ENCODE measurements around the gene THOC6.
A peak's percentile ranks its signal among the peaks of the same experiment; 100 is the strongest.

THOC6 gene

DNA sequence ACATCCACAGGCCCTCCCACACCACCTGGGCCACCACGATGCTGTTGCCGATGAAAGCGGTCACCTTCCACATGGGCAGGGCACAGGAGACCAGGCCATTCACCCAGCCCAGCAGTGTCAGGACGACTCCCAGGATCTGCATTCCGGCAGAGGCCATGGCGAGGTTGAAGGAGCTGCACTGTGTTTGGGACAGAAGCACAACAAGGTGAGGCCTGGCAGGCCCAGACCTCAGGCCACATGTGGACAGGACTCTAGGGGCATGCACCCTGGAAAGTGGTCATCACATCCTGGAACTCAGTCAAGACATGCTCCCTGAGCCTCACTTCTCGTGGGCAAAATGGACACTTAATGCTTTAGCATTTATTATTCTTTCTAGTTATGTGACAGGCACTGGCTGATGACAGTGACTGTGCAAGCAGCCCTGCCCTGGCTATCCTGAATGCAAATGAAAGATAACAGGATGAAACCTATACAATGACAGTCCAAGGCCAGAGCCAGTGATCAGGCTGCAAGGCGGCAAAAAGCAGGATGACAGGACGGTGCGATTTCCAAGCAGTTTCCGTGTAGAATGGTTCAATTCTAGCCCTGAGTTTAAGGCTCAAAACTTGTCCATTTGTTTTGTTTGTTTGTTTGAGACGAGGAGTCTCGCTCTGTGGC, 7.8 kb upstream of the THOC6 start:
- no peak for DNase-seq (ENCODE audit: low read depth in 2 of 2)

DNA sequence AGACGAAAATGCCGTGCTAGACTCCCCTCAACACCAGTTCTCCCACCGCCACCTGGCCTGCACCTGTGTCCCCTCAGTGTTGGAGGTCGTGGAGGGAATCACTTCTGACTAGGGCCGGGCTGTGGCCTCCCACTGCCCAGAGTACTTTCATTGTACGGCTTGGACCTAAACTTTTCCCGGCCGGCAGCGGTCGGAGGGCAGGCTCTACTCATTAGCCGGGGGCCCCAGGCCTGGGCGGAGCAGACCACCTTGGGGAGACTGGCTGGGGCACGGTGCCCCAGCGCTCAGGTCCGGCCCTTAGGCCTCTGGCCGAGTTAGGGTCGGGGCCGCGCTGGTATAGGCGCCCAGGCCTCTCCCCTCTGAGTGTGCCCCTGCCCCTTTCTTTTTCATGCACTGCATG, 6.5 kb upstream of the THOC6 start:
- DNase-seq (ENCODE audit: low read depth in 2 of 2), result no peak

DNA sequence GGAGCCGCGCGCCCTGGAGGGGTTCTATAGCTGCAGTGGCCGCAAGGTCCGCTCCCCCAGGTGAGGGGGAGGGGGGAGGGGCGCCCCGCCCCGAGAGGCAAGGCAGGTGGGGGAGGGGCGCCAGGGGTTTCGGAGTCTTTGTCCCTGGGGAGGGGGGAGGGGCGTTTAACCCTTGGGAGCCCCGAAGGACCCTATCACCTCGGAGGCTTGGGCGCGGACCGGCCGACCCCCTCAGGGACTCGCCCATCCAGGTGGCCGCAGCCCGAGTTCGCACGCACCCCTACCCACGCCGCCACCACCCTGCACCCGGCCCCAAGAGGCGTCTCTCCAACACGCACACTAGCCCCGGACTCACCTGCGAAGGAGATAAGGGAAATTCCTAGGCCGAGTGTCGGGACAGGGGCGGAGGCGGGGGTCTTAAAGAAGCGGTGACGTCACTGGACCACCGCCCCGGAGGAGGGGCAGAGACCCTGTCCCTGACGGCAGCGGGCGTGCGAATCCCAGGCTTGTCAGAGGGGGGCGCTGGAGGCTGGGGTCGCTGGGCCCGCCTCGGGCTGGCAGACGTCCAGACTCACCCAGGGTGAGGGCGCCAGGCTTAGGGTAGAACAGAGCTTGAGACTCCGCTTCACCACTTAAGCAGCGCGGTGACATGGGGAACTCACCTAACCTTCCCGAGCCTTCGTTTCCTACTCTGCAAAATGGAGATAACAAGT, 5.9 kb upstream of the THOC6 start, which contains the start of gene CLDN6:
Gene CLDN6 (minus strand): TSS at position 390 of the 713 bp plus-strand sequence. CDS start 2,162 bp downstream, outside the sequence.
- DNase-seq (ENCODE audit: low read depth in 2 of 2), result no peak

DNA sequence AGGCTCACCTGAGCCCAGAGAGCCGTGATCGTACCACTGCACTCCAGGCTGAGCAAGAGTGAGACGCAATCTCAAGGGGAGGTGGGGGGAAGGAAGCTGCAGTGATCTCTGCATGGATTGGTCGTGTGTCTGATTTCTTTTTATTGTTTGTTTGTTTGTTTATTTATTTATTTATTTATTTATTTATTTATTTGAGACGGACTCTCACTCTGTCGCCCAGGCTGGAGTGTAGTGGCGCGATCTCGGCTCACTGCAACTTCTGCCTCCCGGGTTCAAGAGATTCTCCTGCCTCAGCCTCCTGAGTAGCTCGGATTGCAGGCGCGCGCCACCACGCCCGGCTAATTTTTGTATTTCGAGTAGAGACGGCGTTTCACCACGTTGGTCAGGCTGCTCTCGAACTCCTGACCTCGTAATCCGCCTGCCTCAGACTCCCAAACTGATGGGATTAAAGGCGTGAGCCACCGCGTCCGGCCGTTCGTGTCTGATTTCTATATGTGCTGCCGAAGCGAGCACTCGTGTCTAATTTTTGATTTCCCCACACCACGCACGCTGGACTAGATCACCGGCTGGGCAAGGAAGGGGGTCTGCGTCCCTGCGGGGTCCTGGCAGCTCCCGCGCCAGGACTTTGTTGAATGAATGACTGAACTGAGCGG, 4.1 kb upstream of the THOC6 start:
- no peak for DNase-seq (ENCODE audit: low read depth in 2 of 2)

DNA sequence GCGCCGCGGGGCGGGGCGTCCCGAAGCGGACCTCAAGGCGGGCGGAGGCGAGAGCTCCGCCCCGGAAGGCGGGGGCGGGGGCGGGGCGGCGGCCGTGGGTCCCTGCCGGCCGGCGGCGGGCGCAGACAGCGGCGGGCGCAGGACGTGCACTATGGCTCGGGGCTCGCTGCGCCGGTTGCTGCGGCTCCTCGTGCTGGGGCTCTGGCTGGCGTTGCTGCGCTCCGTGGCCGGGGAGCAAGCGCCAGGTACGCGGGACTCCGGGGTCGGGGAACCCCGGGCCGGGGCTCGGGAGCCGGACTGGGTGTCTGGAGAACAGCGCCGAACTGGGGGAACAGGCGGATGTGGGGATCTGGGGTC, 3.6 kb upstream of the THOC6 start, which contains the start of gene TNFRSF12A:
Gene TNFRSF12A (plus strand): TSS at position 122 of the 357 bp plus-strand sequence. CDS start 30 bp downstream, at position 152.
- peak in 1 of 2 donors; percentile 45 for DNase-seq (ENCODE audit: low read depth in 2 of 2)

DNA sequence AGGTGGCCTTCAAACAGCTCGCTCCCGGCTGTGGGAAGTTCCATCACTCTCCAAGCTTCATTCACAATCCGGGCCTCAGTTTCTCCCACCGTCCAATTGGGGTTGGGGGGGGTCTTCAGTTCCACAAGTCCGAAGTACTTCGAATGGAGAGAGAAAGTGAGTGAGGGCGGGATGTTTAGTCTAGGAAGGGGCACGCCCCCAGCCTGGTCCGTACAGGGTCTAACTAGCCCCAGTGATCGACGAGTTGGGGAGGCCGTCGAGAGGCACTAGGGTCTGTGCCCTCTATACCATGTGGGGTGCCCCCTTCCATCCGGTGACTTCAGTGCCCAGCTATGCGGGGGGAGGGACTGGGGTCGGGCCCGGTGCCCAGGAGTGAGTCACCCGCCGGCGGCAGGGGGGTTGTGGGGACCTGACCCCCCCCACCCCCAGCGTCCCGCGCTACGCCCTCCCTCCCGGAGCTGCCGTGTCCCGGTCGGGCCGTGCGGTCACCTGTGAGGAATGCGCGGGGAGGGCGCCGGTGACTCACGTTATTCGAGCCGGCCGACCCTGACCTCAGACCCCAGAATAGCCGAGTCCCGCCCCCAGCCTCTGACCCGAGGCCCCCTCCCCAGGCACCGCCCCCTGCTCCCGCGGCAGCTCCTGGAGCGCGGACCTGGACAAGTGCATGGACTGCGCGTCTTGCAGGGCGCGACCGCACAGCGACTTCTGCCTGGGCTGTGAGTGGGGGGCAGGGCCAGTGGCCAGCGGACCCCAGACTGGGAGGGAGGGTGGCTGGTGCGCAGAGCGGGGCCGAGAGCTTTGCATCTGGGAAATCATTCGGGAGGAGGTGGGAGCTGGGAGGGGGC, 3.0 kb upstream of the THOC6 start:
- DNase-seq (ENCODE audit: low read depth in 2 of 2), result peak; percentile 46 to 53

DNA sequence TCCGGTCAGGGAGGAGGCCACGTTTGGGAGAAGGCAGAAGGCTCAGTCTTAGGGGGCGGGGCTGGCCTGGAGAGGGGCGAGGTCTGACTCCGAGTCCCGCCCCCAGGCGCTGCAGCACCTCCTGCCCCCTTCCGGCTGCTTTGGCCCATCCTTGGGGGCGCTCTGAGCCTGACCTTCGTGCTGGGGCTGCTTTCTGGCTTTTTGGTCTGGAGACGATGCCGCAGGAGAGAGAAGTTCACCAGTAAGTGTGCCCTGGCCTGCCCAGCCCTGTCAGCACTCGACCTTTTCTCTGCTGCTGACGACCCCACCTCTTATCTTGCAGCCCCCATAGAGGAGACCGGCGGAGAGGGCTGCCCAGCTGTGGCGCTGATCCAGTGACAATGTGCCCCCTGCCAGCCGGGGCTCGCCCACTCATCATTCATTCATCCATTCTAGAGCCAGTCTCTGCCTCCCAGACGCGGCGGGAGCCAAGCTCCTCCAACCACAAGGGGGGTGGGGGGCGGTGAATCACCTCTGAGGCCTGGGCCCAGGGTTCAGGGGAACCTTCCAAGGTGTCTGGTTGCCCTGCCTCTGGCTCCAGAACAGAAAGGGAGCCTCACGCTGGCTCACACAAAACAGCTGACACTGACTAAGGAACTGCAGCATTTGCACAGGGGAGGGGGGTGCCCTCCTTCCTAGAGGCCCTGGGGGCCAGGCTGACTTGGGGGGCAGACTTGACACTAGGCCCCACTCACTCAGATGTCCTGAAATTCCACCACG, 2.2 kb upstream of the THOC6 start:
- peak; percentile 50 to 57 for DNase-seq (ENCODE audit: low read depth in 2 of 2)

DNA sequence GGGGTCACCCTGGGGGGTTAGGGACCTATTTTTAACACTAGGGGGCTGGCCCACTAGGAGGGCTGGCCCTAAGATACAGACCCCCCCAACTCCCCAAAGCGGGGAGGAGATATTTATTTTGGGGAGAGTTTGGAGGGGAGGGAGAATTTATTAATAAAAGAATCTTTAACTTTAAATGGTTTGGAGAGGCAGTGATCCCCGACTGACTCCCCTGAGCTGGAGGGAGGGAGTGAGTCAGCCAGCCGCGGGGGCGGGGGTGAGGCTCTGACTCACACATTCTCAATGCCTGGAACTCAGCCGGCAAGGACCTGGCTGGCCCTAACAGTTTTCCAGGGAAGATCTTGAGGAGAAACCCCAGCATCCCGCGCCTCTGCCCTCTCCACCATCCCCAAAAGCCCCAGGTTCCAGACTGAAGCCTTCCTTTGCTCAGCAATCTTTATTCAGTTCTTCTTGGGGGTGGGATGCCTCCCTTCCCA, 1.6 kb upstream of the THOC6 start:
- DNase-seq (ENCODE audit: low read depth in 2 of 2), result peak; percentile 65 to 75

DNA sequence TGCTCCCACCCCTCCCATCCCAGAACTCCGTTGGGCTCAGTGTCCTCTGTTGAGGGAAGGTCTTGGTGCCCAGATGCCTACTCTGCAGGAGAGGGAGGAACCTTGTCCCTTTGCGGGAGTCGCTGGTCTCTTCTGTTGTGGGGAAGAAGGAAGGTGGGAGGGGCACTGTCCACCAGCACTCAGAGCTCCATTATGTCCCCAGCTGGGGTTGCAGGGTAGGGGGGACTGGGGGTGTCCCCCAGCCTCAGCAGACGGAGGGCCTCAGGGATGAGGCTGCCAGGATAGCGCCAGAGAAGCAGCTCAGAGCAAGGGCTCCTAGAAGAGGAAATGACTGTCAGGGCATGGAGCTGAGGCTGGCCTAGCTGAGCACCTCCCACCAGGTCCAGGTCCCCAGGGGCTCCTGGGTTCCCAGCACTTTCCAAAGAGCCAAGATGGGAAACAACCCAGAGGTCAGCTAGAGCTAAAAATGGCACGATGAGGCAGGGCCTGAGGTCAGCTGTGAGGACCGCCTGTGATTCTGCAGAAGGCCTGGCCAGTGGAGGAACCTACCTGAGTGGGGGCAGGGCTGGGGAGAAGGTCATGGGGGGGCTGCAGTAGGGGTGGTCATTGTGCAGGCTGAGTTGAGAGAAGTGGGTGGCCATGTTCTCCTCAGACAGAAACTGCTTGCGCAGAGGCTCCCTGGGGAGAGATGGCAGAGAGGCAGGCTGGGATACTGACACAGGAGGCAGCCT, 986 bp upstream of the THOC6 start:
- DNase-seq (ENCODE audit: low read depth in 2 of 2), result no peak

DNA sequence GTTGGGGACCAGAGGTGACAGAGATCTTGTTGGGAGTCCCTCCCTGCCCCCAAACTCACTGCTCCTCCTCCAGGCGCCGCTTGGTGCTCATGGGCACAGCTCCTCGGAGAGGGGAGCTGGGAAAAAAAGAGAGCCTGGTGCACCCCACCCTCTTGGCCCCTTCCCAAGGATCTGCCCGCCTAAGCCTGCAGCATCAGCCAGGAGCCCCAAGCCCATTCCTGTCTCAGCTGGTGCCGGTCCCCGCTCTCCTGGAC, 493 bp upstream of the THOC6 start:
- DNase-seq (ENCODE audit: low read depth in 2 of 2), result no peak

DNA sequence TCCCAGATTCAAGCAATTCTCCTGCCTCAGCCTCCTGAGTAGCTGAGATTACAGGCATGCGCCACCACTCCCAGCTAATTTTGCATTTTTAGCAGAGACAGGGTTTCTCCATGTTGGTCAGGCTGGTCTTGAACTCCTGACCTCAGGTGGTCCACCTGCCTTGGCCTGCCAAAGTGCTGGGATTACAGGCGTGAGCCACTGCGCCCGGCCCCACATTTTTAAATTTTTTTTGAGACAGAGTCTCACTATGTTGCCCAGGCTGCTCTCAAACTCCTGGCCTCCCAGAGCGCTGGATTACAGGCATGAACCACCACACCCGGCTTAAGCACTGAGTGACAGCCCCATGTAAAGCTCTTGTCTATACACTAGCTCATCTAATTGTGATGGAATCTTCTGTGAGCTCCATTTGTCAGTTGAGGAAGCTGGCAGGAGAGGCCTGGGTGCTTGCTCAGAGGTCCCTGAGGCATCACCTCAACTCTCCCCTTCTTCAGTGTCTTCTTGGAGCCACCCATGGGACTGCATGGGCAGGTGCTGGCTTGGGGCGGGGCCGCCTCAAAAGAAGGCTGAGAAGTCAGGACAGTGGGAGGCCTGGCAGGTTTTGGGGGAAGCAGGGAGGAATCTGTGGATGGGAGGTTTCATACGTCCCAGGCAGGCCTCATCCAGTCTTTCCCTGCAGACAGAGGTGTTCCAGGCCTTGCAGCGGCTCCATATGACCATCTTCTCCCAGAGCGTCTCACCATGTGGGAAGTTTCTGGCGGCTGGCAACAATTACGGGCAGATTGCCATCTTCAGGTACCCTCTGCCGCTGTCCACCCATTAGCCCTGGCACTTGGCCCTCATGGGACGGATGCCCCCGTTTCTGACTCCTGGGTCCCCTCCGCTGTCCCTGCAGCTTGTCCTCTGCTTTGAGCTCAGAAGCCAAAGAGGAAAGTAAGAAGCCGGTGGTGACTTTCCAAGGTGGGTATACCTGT, 1.5 kb downstream of the THOC6 start:
- DNase-seq (ENCODE audit: low read depth in 2 of 2), result no peak

DNA sequence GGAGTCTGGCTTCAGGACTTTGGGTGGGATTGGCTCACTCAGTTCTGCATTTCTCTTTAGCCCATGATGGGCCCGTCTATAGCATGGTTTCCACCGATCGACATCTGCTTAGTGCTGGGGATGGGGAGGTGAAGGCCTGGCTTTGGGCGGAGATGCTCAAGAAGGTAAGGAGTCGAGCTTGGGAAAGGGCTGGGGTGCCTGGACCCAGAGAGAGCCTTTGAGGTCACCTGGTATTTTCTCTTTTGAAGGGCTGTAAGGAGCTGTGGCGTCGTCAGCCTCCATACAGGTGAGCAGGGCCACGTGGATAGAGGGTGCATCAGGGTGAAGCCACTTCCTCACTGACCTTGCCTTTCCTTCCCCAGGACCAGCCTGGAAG, 2.2 kb downstream of the THOC6 start:
- no peak for DNase-seq (ENCODE audit: low read depth in 2 of 2)

DNA sequence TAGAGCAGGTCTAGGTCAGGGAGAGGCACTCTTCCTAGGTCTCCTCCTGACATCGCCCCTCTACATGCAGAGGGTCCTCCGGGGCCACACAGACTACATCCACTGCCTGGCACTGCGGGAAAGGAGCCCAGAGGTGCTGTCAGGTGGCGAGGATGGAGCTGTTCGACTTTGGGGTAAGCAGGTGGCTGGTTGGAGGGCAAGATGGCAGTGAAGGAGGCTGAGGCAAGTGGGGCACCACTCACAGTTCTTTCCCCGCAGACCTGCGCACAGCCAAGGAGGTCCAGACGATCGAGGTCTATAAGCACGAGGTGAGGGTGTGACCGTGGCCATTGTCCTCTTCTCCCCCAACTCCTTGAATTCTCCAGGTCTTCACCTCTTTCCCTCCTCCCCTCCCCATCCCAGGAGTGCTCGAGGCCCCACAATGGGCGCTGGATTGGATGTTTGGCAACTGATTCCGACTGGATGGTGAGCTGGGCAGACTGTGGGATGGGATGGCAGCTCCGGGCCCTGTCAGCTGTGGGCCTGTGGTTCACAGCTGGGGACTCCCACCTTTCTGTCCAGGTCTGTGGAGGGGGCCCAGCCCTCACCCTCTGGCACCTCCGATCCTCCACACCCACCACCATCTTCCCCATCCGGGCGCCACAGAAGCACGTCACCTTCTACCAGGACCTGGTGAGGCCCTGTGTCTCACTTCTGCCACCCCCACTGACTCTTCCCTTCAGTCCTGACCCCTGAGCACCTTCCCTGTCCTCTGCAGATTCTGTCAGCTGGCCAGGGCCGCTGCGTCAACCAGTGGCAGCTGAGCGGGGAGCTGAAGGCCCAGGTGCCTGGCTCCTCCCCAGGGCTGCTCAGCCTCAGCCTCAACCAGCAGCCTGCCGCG, 3.0 kb downstream of the THOC6 start:
- DNase-seq (ENCODE audit: low read depth in 2 of 2), result no peak

DNA sequence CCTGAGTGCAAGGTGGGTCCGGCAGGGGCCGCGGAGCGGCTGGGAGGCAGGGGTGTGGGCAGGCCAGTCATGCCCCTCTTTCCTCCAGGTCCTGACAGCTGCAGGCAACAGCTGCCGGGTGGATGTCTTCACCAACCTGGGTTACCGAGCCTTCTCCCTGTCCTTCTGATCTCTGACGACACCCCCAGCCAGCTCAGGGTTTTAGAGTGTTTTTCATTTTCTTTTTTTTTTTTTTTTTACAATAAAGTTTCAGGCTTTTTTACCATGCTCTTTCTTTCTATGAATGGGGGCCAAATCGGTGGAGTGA, 3.6 kb downstream of the THOC6 start:
- no peak for DNase-seq (ENCODE audit: low read depth in 2 of 2)

DNA sequence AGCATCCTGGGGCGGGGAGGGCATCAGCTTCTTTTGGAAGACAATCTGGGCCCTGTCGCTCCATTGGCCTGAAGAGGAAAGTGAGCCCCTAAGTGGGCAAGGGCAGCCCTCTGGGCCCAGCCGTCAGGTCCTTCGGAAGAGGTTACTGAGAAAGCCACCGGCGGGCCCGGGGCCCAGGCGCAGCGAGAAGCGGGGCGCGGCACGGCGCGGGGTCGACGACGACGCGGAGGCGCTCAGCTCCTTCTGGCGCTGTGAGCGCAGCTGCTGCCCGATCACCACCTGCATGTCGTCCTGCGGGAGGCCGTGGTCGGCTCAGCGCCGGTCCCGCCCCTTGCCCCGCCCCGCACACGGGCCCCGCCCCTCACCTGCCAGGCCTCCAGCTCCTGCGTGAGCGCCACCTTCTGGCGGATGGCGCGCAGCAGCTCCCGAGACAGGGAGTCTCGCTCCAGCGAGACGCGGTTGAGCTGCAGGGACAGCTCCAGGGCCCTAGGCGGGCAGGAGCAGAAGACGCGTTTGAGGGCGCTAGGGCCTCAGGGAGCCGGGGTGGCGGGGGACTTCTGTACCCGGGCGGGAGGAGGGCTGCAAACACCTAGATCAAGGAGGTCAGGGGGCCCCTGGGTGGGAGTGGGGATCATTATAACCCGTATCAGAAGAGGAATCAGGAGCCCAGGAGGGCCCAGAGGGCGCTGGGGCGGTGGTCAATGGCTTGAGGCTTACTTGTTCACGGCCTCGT, 4.3 kb downstream of the THOC6 start:
- peak; percentile 73 to 78 for DNase-seq (ENCODE audit: low read depth in 2 of 2)

DNA sequence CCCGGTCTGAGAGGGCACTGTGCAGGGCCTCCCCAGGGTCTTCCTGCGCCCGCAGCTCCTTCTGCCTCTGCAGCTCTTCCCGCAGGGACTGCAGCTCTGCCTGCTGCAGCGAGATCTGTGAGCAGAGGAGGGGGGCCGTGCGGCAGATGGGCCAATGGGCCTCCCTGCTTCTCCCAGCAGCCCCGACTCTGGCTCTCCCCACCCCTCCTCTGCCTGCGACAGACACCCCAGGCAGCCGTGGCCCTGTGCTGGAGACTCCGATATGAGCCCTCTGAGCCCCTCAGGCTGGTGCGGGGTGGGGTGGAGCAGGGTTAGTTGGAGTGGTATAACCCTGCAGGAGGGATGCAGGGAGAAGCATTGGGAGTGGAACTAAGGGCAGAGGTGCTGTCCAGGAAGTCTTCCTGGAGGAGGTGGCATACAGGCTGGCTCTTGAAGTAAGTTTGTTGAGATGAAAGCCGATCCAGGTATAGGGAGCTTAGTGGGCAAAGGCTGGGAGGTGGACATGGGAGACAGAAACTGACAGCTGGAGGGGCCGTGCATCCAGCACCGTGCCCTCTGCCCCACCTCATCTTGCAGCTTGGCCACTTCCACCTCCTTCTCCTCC, 5.0 kb downstream of the THOC6 start:
- no peak for DNase-seq (ENCODE audit: low read depth in 2 of 2)

DNA sequence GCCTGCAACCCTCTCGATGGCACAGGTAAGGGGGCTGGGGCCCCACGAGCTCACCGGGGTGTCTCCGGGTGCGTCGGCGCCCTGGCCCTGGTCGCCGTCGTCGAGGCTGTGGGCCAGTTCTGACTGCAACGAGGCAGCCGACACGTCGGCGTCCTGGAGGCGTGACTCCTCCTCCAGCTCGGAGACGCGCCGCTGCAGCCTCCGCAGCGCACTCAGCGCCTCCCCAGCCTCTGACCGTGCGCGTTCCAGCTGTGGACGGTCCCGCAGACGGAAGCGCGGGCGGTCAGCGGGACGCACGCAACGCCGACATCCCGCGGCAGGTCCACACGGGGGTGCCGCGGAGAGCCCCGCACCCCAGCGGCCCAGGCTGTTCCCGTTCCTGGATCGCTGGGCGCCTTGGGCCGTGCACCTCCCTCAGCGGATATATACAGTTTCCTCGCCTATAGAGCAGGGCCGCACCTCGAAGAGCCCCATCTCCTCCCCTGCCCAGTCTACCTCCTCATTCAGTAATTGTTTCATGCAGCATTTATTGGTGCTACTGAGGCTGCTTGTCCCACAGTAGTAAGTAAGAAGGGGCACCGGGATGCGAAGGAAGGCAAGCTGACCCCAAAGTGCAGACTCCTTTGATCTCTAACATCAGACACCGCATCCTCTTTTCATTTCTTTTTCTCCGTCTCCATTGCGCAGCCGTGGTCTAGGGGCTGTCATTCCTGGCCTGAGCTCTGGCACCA, 5.8 kb downstream of the THOC6 start:
- no peak for DNase-seq (ENCODE audit: low read depth in 2 of 2)
